ENCODE data around the gene CROCC2. TPM values are rescaled to one million over a fixed set of nuclear protein-coding genes. Genes with fewer than 3 reads are reported as not detected.

The CROCC2 gene
- total RNA-seq, 4 donors from 2014 or later, result 0.27 to 0.83 TPM; not detected in 2

- H3K27ac ChIP-seq, result no peak overlapping the region
- peaks cover 0 to 24% (median 0%) of the 10 kb centered on the region in 4 donors for H3K4me1 ChIP-seq
- TF ChIP-seq POLR2A (IDR thresholded peaks at IDR 0.05) (no peak), CTCF (IDR thresholded peaks at IDR 0.05) (no peak)
- DNase-seq, result no peak
- no peaks in the 10 kb centered on the region for H3K9me3 ChIP-seq
- H3K4me3 ChIP-seq, result no peak overlapping the region
- no peaks in the 10 kb centered on the region for H3K36me3 ChIP-seq
- no peaks in the 10 kb centered on the region for H3K27me3 ChIP-seq
These were observed 82.0 kb downstream of the CROCC2 start for GRCh38 chr2:240988146-240988545.

- no peak overlapping the region for H3K4me3 ChIP-seq
- no peak overlapping the region for H3K27ac ChIP-seq
- TF ChIP-seq CTCF (IDR thresholded peaks at IDR 0.05), result no peak
- TF ChIP-seq POLR2A (IDR thresholded peaks at IDR 0.05), result no peak
- H3K27me3 ChIP-seq, result no peaks in the 10 kb centered on the region
- H3K9me3 ChIP-seq, result no peaks in the 10 kb centered on the region
- no peaks in the 10 kb centered on the region for H3K36me3 ChIP-seq
- no peak for DNase-seq
- peaks cover 0 to 24% (median 0%) of the 10 kb centered on the region in 4 donors for H3K4me1 ChIP-seq
These were observed 82.6 kb downstream of the CROCC2 start for GRCh38 chr2:240988571-240989271.

GRCh38 chr2:240989451-240990265, 83.5 kb downstream of the CROCC2 start:
- Histone ChIP-seq H3K27ac (no peak overlapping the region), H3K4me1 (peaks cover 0 to 29% (median 0%) of the 10 kb centered on the region in 4 donors), H3K27me3 (no peaks in the 10 kb centered on the region), H3K36me3 (no peaks in the 10 kb centered on the region), H3K4me3 (no peak overlapping the region), H3K9me3 (no peaks in the 10 kb centered on the region)
- TF ChIP-seq POLR2A (IDR thresholded peaks at IDR 0.05) (no peak), CTCF (IDR thresholded peaks at IDR 0.05) (peak in 4 of 6 experiments; percentile 25 to 47 (median 46))
- DNase-seq, result peak in 1 of 3 donors; percentile 57

- no peak overlapping the region for H3K4me3 ChIP-seq
- H3K27me3 ChIP-seq, result no peaks in the 10 kb centered on the region
- no peaks in the 10 kb centered on the region for H3K9me3 ChIP-seq
- DNase-seq, result no peak
- TF ChIP-seq POLR2A (IDR thresholded peaks at IDR 0.05) (no peak), CTCF (IDR thresholded peaks at IDR 0.05) (no peak)
- H3K27ac ChIP-seq, result no peak overlapping the region
- H3K4me1 ChIP-seq, result peaks cover 0 to 34% (median 0%) of the 10 kb centered on the region in 4 donors
- no peaks in the 10 kb centered on the region for H3K36me3 ChIP-seq
These were observed 84.1 kb downstream of the CROCC2 start for GRCh38 chr2:240990266-240990529.

- Histone ChIP-seq H3K4me3 (no peak overlapping the region), H3K36me3 (no peaks in the 10 kb centered on the region), H3K27me3 (no peaks in the 10 kb centered on the region), H3K4me1 (peaks cover 0 to 39% (median 0%) of the 10 kb centered on the region in 4 donors), H3K27ac (peak overlapping the region; percentile 53 to 76 (median 64)), H3K9me3 (no peaks in the 10 kb centered on the region)
- TF ChIP-seq CTCF (IDR thresholded peaks at IDR 0.05) (no peak), POLR2A (IDR thresholded peaks at IDR 0.05) (no peak)
- peak in 2 of 3 donors; percentile 42 to 50 for DNase-seq
These were observed 84.7 kb downstream of the CROCC2 start for GRCh38 chr2:240990726-240991377.

Data from Peyer's patch (tissue), 4 donors.